GM12872 (cell line): ENCODE data around the gene CHMP3.

Experiments used
- CTCF ChIP-seq: IDR thresholded peaks from 3 replicates; pipeline ENCODE4 v1.5.1; 2011; ENCODE audit warnings: low read depth, mild to moderate bottlenecking, low read length, moderate library complexity; ENCODE audit not compliant: insufficient read depth

CHMP3 gene

GRCh38 chr2:86500325-86501083 is 62.7 kb downstream of the CHMP3 start:
- no peak for TF ChIP-seq CTCF

GRCh38 chr2:86499326-86499725 is 63.9 kb downstream of the CHMP3 start:
- TF ChIP-seq CTCF: no peak

- no peak for TF ChIP-seq CTCF
These were observed 64.6 kb downstream of the CHMP3 start for GRCh38 chr2:86498468-86499260.

GRCh38 chr2:86492048-86492453 is 71.2 kb downstream of the CHMP3 start:
- no peak for TF ChIP-seq CTCF

- no peak for TF ChIP-seq CTCF
These were observed 72.2 kb downstream of the CHMP3 start for GRCh38 chr2:86491088-86491487.

- no peak for TF ChIP-seq CTCF
These were observed 73.0 kb downstream of the CHMP3 start for GRCh38 chr2:86490245-86490644.

- TF ChIP-seq CTCF: no peak
These were observed 73.7 kb downstream of the CHMP3 start for GRCh38 chr2:86489542-86489941.
